D341Med (cell line): ENCODE data around the gene BBOF1.
"Not testable (repeated sequence)": the region's sequence is repeated elsewhere in the genome, so short reads cannot be mapped to it uniquely, and the experiment has no call there.

Experiments used
- DNase-seq: peaks from one replicate; pipeline ENCODE4 v3.0.0; 2012; ENCODE audit warnings: low spot score

Gene BBOF1, protein sequence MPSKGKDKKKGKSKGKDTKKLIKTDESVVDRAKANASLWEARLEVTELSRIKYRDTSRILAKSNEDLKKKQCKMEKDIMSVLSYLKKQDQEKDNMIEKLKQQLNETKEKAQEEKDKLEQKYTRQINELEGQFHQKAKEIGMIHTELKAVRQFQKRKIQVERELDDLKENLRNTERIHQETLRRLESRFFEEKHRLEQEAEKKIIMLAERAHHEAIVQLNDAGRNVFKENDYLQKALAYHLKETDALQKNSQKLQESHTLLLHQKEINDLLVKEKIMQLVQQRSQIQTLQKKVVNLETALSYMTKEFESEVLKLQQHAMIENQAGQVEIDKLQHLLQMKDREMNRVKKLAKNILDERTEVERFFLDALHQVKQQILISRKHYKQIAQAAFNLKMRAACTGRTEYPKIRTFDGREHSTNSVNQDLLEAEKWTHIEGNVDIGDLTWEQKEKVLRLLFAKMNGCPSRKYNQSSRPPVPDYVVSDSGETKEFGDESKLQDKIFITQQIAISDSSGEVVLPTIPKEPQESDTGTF

DNA sequence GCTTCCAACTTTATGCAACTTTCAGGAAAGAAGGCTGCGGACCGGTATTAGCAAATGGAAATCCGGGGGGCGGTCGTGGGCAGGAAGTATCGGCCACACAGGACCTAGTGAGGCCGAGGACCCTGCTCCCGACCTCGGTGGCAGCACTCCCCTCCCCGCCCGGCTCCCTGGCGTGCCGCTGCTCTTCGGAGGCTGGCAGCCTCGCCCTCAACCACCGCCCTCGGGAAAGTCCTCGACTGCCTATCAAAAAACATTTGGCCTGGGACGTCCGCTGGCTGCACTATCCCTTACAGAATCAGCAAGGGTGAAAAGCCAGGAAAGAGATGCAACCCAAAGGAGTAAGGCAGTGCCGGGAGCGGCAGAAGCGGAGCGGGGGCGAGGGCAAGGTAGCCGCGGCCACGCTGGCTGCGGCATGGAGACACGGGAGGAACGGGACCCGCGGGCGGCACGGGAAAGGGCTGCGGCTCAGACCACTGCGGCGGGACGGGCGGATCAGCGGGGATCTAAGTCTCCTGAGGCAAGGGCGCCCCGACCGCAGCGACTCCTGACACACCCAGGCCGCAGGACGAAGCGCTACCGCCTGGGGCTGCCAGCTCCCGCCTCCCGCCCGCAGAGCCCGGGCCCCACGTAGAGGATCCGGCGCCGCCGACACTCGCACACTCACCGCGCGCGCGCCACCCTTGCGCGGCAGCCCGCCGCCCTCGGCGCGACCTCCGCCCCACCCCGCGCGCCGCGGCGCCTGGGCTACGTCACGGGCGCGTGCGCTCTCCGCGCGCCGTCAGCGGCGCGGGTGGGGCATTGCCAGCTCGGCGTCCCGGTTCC is at the start of gene BBOF1, which contains the start of gene ENTPD5:
BBOF1 (plus strand) TSS at position 764 of the 822 bp plus-strand sequence. CDS start 130 bp downstream, outside the sequence.
ENTPD5 (minus strand) TSS at position 703 of the 822 bp plus-strand sequence. CDS start 31,186 bp downstream, outside the sequence.
- DNase-seq = peak; percentile 99

DNA sequence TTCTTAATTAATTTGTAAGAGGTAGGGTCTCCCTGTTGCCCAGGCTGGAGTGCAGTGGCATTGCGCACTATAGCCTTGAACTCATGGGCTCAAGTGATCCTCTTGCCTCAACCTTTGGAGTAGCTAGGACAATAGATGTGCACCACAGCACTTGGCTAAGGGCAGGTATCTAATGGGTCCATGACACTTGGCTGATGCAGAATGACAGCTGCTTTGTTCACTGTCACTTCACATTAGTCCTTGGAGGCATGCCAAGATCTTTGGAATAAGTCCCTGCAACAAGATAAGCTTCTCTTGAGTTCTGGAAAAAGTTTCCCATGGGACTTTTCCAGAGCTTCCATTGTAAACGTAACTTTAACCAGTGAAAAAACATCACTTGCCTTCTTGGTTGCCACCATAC is 45.7 kb upstream of the BBOF1 start:
- no peak for DNase-seq

DNA sequence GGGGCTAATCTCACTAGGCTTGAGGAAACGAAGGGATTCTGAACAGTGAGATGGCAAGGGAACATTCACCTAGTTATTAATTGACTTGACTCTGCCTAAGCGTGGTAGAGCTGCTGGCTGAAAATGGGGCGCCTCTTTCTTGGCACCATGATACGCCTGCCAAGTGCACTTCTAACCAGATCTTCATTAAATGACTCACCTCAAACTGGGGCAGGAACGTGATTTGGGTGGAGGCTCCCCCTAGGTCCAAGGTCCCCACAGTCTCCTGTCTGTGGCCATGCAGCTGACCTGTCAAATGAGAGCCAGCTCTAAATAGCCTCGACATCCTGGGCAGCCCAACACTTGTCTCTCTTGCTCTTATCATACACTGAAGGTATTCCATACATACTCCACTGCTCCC is 43.0 kb upstream of the BBOF1 start:
- no peak for DNase-seq

DNA sequence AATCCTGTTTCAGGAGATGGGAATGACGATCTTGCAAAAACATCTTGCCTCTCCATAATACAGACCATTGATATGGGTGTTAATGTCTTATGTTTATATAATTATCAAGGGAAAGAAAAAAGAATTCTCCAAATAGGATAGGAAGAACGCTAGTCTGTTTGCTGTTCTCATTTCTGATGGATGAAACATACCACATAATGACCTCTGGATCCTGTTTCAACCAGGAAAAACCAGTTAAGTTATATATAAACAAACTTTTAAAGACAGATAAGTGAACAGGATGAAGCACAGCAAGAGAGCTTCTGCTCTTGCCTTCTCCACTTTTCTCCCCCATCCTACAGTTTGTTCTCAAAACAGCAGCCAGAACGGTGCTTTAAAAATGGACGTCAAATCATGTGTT is 41.3 kb upstream of the BBOF1 start:
- DNase-seq = no peak

DNA sequence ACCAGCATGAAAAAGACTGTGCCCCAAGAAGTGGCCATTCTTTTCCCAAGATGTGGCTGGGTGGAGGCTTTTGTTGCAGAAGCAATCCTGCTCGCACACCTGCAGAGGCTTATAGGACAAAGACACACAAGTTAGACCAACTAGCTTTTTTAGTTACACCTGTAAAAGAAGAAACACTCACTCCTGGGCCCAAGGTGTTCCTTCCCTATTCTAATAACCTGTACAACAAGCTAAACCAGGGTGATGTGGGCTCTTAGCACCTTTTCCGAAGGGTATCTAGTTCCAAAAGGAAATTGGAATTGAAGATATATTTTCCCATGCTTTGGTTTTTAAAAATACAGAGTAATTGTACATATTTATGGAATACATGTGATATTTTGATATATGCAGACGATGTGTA is 31.1 kb upstream of the BBOF1 start:
- no peak for DNase-seq

DNA sequence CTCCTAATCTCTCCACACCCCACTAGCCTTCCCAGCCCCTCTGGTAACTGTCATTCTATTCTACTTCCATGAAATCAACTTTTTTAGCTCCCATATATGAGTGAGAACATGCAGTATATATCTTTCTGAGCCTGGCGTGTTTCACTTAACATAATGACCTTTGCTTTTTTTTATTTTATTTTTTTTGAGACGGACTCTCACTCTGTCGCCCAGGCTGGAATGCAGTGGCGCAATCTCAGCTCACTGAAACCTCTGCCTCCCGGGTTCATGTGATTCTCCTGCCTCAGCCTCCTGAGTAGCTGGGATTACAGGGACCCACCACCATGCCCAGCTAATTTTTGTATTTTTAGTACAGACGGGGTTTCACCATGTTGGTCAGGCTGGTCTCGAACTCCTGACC is 30.5 kb upstream of the BBOF1 start:
- not testable (repeated sequence) for DNase-seq

DNA sequence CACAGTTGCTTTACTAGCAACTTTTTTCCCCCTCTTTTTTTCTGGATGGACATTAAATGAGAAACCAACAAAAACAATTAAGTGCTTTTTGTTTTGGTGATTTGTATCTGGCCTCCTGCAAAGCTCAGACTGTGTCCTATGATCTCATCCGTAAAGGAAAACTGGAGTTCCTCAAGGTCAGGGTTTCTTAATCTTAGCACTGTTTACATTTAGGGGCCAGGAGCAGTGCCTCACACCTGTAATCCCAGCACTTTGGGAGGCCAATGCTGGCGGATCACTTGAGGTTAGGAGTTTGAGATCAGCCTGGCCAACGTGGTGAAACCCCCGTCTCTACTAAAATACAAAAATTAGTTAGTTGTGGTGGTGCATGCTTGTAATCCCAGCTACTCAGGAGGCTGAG is 28.1 kb upstream of the BBOF1 start:
- DNase-seq = no peak

DNA sequence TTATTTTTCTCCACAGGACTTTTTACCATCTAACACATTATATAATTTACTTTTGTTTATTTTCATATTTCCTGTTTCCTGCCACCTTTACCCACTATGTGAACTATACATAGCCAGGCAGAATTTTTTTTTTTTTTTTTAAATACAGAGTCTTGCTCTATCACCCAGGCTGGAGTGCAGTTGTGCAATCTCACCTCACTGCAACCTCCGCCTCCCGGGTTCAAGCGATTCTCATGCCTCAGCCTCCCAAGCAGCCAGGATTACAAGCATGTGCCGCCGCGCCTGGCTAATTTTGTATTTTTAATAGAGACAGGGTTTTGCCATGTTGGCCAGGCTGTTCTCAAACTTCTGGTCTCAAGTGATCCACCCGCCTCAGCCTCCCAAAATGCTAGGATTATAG is 24.2 kb upstream of the BBOF1 start:
- DNase-seq = not testable (repeated sequence)

DNA sequence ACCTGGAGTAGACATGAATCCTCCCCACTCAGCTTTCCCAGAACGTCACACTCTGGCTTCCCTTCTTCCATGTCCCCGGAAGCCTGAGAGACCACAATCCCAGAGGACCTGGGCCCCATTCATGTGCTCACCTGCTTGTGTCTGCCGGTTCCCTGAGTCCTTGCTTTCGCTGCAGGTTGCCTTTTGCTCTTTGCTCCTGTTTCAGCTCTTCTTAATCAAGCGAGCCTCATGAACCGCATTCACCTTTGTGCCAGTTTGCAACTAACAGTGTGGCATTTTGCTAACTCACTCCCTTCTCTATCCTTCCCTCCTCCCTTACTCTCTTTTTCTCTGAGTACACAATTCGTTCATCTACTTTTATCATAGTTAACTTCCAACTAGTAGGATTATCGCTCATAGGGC is 23.2 kb upstream of the BBOF1 start:
- DNase-seq = no peak

DNA sequence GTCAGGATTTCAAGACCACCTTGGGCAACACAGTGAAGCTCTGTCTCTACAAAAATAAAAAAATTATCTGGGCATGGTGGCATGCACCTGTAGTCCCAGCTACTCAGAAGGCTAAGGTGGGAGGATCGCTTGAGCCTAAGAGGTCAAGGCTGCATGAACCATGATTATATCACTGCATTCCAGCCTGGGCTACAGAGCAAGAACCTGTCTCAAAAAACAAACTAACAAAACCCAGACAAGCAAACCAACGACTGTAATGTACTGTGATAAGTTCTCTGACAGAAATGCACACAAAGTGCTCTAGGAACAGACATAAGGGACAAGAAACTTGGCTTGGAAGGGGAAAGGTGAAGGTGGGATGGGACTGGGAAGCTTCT is 22.4 kb upstream of the BBOF1 start:
- DNase-seq = no peak

DNA sequence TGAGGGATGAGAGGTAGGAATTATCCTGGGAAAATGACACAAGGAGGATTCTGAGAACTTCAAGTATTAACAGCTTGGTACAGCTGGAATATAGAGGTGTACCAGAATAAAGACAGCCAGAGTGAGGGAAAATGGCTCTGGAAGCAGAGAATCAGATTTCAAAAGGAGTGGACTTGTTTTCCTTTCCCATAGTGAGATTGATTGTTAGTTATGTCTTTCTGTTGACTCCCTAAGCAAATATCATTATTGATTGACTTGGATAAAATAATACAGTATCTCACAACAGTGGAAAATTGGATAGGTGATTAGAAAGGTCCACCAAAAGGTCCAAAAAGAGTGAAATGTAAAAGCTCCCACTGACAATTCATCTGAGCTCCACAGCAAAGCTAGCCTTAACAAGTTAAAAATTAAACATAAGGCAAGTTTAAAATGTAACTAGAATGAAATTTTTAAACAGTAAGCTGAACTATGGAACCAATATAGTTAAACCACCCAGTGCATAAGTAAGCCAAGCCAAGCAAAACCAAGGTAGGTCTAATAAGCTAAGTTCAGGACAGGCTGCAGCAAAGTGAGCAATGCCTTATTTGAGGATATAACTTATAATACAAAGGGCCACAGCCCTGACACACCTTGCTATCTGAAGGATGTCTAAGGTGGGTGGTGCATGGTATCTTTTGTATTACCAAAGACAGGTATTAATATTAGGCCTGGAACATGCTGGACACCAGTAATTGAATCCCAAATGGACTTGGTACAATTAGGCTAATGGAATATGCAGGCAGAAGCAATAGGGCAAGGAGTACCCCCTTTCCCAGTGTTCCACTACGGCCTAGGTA is 21.8 kb upstream of the BBOF1 start:
- DNase-seq = no peak

DNA sequence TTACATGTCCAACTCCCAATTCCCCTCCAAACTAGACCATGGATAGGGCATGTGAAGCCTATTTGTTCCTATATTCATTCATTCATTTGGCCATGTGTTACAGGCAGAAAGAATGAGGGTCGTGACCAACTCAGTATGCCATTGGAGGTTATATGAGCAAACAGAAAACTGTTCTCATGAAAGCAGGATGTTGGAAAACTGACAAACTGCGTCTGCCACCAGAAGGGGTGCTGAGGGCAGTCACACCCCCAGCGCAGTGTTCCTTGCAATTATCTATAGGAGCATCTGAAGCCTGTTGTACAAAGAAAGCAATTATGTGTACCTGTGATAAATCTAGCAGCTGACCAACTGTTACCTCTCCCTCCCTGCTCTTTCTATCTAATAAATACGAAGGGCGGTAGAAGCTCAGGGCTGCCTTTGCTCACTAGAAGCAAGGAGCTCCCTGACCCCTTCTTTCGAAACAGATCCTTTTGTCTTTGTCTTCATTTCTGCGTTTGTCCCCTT is 21.2 kb upstream of the BBOF1 start:
- DNase-seq = no peak

DNA sequence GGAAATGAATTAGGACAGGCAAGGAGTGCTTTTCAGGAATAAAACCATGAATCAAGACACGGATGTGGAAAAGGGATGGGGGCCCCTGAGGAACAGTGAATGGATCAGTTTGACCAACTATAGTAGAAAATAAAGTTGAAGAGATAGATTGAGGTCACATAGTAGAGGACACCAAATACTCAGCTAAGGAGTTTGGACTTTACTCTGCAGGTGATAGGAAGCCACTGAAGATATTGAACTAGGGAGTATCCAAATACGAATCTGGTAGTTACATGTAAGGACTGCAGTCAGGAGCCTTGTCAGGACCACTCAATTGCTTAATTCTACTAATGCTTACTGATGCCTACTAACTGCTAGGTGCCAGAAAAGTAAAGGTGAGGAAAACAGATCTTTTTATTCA is 20.4 kb upstream of the BBOF1 start:
- DNase-seq = no peak

DNA sequence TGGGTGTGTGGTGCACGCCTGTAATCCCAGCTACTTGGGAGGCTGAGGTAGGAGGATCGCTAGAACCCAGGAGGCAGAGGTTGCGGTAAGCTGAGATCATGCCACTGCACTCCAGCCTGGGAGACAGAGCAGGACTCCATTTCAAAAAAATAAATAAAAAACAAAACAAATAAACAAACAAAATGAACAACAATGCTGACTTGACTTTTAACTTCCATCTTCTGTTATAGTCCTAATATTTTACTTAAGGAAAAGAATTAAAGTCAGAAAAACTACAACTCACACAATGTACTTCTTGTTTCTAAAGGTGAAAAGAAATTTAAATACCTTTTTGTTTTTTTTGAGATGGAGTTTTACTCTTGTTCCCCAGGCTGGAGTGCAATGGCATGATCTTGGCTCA is 13.5 kb upstream of the BBOF1 start:
- not testable (repeated sequence) for DNase-seq

DNA sequence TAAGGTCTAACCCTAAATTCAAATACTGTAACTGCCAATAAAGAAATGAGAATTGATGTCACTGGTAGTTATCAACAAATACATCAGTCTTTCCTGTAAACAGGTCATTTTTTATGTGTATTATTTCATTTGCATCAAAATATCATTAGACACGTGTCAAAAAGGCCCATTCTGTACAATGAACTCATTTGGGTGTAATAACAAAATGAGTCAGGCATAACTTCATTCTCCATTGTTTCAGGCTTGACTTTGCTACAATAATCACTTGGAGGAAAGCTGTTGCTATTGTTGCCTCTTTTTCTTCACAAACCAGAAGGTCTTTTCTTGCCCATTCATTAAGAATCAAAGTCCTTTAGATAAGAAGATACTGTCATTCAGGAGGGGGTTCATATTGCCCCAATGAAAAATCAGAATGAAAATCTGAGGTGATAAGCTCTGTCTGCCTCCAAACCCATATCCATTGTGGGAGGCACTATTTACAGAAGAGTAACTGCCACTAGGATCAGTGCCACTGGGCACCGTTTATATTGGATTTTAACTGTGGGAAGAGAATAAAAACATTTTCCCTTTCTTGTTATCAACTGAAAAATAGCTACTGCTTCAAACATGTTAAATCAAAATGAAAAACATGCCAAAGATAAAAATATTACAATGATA is 10.2 kb upstream of the BBOF1 start:
- DNase-seq = no peak

DNA sequence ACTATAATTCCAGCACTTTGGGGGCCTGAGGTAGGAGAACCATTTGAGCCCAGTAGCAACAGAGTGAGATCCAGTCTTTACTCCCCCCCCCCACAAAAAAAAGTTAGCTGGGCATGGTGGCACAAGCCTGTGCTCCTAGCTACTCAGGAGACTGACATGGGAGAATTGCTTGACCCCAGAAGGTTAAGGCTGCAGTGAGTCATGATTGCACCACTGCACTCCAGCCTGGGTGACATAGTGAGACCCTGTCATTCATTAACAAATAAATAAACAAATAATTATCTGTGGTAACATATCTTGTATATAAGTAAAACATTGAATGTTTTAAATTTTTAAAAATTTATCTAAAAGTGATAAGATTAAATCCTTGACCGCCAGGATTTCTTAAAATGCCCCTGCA is 4.8 kb upstream of the BBOF1 start:
- DNase-seq = no peak

DNA sequence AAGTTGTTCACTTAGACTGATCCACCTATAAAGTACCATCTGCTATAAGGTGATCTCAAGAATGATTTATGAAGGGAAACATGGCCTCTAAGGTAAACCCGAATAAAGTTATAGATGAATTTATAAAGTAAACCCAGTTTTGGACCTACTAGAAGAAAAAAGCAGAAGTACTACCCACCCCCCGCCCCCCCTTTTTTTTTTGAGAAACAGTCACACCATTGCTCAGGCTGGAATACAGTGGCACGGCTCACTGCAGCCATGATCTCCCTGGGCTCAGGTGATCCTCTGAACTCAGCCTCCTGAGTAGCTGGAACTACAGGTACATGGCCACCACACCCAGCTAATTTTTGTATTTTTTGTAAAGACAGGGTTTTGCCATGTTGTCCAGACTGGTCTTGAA is 4.0 kb upstream of the BBOF1 start:
- no peak for DNase-seq

DNA sequence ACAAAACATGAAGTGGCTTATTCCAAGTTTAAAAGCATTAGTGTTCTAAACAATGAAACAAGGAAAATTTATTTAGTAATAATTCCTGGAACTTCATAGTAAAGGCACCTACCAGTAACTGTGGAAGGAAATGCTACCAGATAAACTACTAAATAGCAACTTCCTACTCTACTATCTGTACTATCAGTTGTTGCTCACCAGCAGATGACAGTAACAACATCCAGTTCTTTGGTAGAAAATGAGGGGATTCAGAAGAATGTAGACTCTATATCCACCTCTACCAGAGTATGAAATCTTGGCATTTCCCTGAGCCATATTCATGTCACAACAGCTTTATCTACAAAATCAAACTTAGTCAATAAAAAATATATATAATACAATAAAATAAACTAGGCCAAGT is 3.2 kb upstream of the BBOF1 start:
- DNase-seq = no peak

DNA sequence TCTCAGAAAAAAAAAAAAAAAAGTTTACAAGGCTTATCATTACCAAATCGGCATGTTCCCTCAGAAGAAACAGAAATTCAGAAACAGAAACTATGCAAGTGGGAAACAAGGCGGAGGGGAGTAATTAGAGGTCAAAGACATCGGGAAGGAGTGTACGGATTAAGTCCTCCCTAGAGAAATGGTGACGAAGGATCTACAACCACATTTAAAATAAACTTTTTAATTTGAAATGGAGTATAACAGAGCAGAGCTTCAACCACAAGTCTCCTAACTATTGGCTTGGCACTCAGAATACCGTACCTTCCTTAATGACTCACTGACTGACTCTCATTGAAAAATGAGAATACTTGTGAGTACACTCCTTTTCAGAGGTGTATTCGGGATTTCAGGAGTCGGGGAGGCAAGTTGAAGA is 969 bp upstream of the BBOF1 start:
- peak; percentile 21 for DNase-seq

DNA sequence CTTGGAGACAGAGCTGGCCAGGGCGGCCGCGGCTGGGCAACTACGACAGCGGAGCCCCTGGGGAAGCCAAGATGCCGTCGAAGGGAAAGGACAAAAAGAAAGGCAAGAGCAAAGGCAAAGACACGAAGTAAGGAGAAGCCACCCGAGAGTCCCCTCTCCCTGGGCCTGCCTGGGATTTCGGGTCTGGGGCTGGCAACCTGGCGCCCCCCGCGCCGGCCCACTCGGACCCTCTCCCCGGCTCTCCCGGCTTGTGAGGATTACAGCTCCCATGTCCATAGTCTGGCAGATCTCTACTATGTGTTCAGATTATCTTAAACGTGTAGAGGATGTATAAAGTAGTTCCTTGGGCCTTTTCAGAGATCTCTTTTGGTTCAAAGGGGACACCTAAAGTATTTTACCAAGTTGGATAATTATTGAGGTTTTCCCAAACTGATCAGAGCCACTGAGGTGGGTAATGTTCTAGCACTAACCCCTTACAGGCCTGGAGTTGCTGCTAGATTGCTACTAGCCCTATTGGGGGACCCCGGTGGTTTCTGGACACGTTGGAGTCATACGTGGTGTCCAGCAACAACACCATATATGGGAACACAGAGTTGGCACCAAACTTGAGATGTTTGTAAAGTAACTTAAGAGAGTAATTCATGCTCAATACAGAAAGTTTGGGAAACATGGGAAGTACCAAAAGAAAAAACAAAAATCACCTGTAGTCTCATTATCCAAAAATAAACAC is 424 bp downstream of the BBOF1 start:
- DNase-seq = peak; percentile 15

DNA sequence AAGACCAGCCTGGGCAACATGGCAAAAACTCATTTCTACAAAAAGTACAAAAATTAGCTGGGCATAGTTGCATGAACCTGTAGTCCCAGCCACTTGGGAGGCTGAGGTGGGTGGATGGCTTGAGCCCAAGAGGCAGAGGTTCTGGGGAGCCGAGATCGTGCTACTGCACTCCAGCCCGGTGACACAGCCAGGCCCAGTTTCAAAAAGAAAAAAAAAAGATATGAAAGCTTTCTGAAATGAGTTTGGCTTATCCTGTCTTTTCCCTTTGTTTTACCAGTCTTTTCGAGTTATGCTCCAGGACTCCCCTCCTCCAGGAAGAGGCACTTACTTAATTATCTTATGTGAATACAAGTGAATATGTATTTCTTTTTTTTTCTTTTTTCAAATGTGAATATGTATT is 3.2 kb downstream of the BBOF1 start:
- DNase-seq = no peak
